HFFc6 (cell line): Measurements from ENCODE around the gene GRIN3B. TPM values are rescaled to one million over a fixed set of nuclear protein-coding genes. Genes with fewer than 3 reads are reported as not detected.

Experiments used
- DNase-seq: peaks from one replicate; pipeline ENCODE4 v3.0.0-alpha.2; 2018
- H3K27ac Mint-ChIP-seq: 2 replicates; pipeline ENCODE4 v1.8.0; 2020; ENCODE audit warnings: mild to moderate bottlenecking, mixed read lengths
- H3K27me3 Mint-ChIP-seq: 2 replicates; pipeline ENCODE4 v1.8.0; 2021; ENCODE audit warnings: mild to moderate bottlenecking, moderate library complexity, mixed read lengths; ENCODE audit not compliant: insufficient read depth
- H3K36me3 Mint-ChIP-seq: 2 replicates; pipeline ENCODE4 v1.8.0; 2021; ENCODE audit warnings: low read depth, mixed read lengths
- H3K4me1 Mint-ChIP-seq: 2 replicates; pipeline ENCODE4 v1.8.0; 2020; ENCODE audit warnings: low read depth, mixed read lengths
- H3K4me3 Mint-ChIP-seq: 2 replicates; pipeline ENCODE4 v1.8.0; 2020; ENCODE audit warnings: mild to moderate bottlenecking, moderate library complexity, mixed read lengths
- H3K9me3 Mint-ChIP-seq: 2 replicates; pipeline ENCODE4 v1.8.0; 2020; ENCODE audit warnings: mild to moderate bottlenecking, mixed read lengths
- CTCF ChIP-seq: fragments of 200-600 bp; sonication (generic); IDR thresholded peaks from 2 replicates; pipeline ENCODE4 v1.5.0; 2021; ENCODE audit warnings: antibody characterized with exemption, mild to moderate bottlenecking
- total RNA-seq, 6 experiments: library from RNA; stranded (reverse); fragmentation: NEBNext Ultra II Directional; extraction: Animal tissue kit (Norgen Biotek cat#: 25700); gene quantifications; 2 replicates in 1 of 6; 3 replicates in 5 of 6; pipeline ENCODE4 v1.2.3, GENCODE V29; 2021

GRIN3B gene
- total RNA-seq, 6 experiments from 2014 or later: 0.34 to 0.66 (median 0.41) TPM

DNA sequence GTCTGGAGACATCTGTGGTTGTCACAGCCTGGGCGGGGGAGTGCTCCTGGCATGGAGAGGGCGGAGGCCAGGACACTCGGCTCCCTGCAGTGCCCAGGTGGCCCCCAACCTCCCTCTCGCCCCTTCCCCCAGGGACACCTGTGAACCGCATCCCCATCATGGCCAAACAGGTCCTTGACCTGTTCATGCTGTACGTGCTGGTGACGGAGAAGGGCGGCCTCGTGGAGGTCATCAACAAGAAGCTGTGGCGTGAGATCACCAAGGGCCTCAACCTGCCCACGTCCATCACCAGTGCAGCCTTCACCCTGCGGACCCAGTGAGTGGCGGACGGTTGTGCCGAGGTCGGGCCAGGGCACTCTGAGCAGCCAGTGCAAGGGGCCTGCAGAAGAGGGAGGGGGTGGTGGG lies 36.1 kb upstream of the GRIN3B start:
- peaks cover 42% of the 10 kb centered on the region for H3K36me3 Mint-ChIP-seq
- peaks cover 9% of the 10 kb centered on the region for H3K4me1 Mint-ChIP-seq
- peaks cover 5% of the 10 kb centered on the region for H3K9me3 Mint-ChIP-seq
- H3K4me3 Mint-ChIP-seq: no peak overlapping the region
- H3K27me3 Mint-ChIP-seq: no peaks in the 10 kb centered on the region; the same call in 1 of the 2 replicates
- no peak for TF ChIP-seq CTCF
- DNase-seq: no peak
- H3K27ac Mint-ChIP-seq: no peak overlapping the region

- no peak for TF ChIP-seq CTCF
- peaks cover 5% of the 10 kb centered on the region for H3K9me3 Mint-ChIP-seq
- H3K4me1 Mint-ChIP-seq: peaks cover 8% of the 10 kb centered on the region
- no peak overlapping the region for H3K4me3 Mint-ChIP-seq
- peak; percentile 18 for DNase-seq
- H3K36me3 Mint-ChIP-seq: peaks cover 42% of the 10 kb centered on the region
- H3K27me3 Mint-ChIP-seq: no peaks in the 10 kb centered on the region; the same call in 1 of the 2 replicates
- H3K27ac Mint-ChIP-seq: no peak overlapping the region
Observed at GRCh38 chr19:964761-965694, 35.2 kb upstream of the GRIN3B start.

DNA sequence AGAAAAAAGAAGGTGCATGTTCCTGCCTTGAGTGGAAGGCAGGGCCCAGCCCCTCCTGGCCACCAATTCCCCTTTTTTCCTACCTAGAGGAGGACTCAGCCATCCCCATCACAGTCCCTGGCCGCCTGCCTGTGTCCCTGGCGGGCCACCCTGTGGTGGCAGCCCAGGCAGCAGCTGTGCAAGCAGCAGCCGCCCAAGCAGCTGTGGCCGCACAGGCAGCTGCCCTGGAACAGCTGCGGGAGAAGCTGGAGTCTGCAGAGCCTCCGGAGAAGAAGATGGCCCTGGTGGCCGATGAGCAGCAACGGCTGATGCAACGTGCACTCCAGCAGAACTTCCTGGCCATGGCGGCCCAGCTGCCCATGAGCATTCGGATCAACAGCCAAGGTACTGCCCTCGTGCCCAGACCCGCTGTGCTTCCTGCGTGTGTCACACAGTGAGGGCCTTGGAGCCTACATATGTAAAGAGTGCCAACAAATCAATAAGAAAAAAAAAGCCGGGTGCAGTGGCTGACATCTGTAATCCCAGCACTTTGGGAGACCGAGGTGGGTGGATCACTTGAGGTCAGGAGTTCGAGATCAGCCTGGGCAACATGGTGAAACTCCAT lies 33.6 kb upstream of the GRIN3B start:
- no peak for TF ChIP-seq CTCF
- no peak overlapping the region for H3K27ac Mint-ChIP-seq
- no peaks in the 10 kb centered on the region; the same call in none of the 2 replicates for H3K27me3 Mint-ChIP-seq
- no peak for DNase-seq
- H3K36me3 Mint-ChIP-seq: peaks cover 51% of the 10 kb centered on the region
- H3K4me3 Mint-ChIP-seq: no peak overlapping the region
- peaks cover 11% of the 10 kb centered on the region for H3K9me3 Mint-ChIP-seq
- peaks cover 8% of the 10 kb centered on the region for H3K4me1 Mint-ChIP-seq

GRCh38 chr19:970695-971094 lies 29.5 kb upstream of the GRIN3B start:
- Mint-ChIP-seq H3K36me3 (peaks cover 38% of the 10 kb centered on the region), H3K27ac (no peak overlapping the region), H3K4me3 (no peak overlapping the region), H3K4me1 (no peaks in the 10 kb centered on the region), H3K27me3 (no peaks in the 10 kb centered on the region; the same call in 1 of the 2 replicates), H3K9me3 (peaks cover 6% of the 10 kb centered on the region)
- no peak for DNase-seq
- peak; percentile 94 for TF ChIP-seq CTCF

GRCh38 chr19:971795-972194 lies 28.4 kb upstream of the GRIN3B start:
- peaks cover 33% of the 10 kb centered on the region for H3K36me3 Mint-ChIP-seq
- no peak for TF ChIP-seq CTCF
- peaks cover 6% of the 10 kb centered on the region for H3K9me3 Mint-ChIP-seq
- H3K27ac Mint-ChIP-seq: no peak overlapping the region
- no peak overlapping the region for H3K4me3 Mint-ChIP-seq
- H3K27me3 Mint-ChIP-seq: no peaks in the 10 kb centered on the region; the same call in none of the 2 replicates
- no peak for DNase-seq
- no peaks in the 10 kb centered on the region for H3K4me1 Mint-ChIP-seq
